Gastroesophageal sphincter (tissue), 4 donors: ENCODE measurements around the gene GNB1. TPM values are rescaled to one million over a fixed set of nuclear protein-coding genes. Genes with fewer than 3 reads are reported as not detected.

Experiments used
- ATAC-seq: fragments of 150-250 bp; one replicate; pipeline ENCODE4 v1.9.1; 2016; ENCODE audit warnings: mild to moderate bottlenecking, moderate library complexity
- H3K27ac ChIP-seq, 4 donors: fragments of 200-600 bp; sonication (generic) in 3 of 4; 1 replicate in 3 of 4; 2 replicates in 1 of 4; pipeline ENCODE4 v1.5.1; 2016 to 2019
- H3K27me3 ChIP-seq: fragments of 200-600 bp; sonication (generic); one replicate; pipeline ENCODE4 v1.5.1; 2019
- H3K36me3 ChIP-seq, 2 donors: fragments of 200-600 bp; sonication (generic); one replicate each; pipeline ENCODE4 v1.5.1; 2019; ENCODE audit warnings: control low read depth in 1 of 2
- H3K4me1 ChIP-seq, 3 donors: fragments of 200-600 bp; sonication (generic); 1 replicate in 2 of 3; 2 replicates in 1 of 3; pipeline ENCODE4 v1.5.1; 2016 to 2019; ENCODE audit warnings: control low read depth in 2 of 3
- H3K4me3 ChIP-seq, 2 donors: fragments of 200-600 bp; sonication (generic); one replicate each; pipeline ENCODE4 v1.5.1; 2019; ENCODE audit warnings: mild to moderate bottlenecking in 1 of 2, moderate library complexity in 1 of 2
- H3K9me3 ChIP-seq, 3 donors: fragments of 200-600 bp; sonication (generic); one replicate each; pipeline ENCODE4 v1.5.1; 2017 to 2019; ENCODE audit warnings: control low read depth in 2 of 3
- EP300 ChIP-seq: sonication (generic); formaldehyde crosslinking; IDR thresholded peaks from one replicate; pipeline ENCODE4 v1.6.1; 2017; ENCODE audit warnings: antibody characterized with exemption, mild to moderate bottlenecking
- POLR2A ChIP-seq, 2 donors: fragments of 450-650 bp; IDR thresholded peaks; one replicate each; pipeline ENCODE4 v1.6.1; 2017; ENCODE audit warnings: antibody characterized with exemption in 2 of 2, mild to moderate bottlenecking in 2 of 2, moderate library complexity in 1 of 2
- POLR2AphosphoS5 ChIP-seq: sonication (generic); formaldehyde crosslinking; IDR thresholded peaks from one replicate; pipeline ENCODE4 v1.6.1; 2017; ENCODE audit warnings: antibody characterized with exemption
- WGBS, 2 donors: methylation state at CpG; one replicate each; pipeline ENCODE4 v1.1.5; 2018; ENCODE audit warnings: low coverage in 1 of 2; 5-methylcytosine and 5-hydroxymethylcytosine counted together
- total RNA-seq, 4 donors: library from RNA; depleted of rRNA; stranded (reverse); fragments of >200 nt; gene quantifications; one replicate each; pipeline ENCODE4 v1.1.0, GENCODE V29; 2016
- TF ChIP-seq, protein P1 (sequence below), 4 experiments: fragments of 200-600 bp in 2 of 4; fragments of 450-650 bp in 2 of 4; sonication (generic) in 1 of 4; IDR thresholded peaks; one replicate each; pipeline ENCODE4 v1.5.1; 2017 to 2019; ENCODE audit warnings: antibody characterized with exemption in 4 of 4, mild to moderate bottlenecking in 2 of 4, moderate library complexity in 2 of 4

Gene GNB1
- total RNA-seq, 4 donors from 2014 or later: 129 to 175 (median 136) TPM

DNA sequence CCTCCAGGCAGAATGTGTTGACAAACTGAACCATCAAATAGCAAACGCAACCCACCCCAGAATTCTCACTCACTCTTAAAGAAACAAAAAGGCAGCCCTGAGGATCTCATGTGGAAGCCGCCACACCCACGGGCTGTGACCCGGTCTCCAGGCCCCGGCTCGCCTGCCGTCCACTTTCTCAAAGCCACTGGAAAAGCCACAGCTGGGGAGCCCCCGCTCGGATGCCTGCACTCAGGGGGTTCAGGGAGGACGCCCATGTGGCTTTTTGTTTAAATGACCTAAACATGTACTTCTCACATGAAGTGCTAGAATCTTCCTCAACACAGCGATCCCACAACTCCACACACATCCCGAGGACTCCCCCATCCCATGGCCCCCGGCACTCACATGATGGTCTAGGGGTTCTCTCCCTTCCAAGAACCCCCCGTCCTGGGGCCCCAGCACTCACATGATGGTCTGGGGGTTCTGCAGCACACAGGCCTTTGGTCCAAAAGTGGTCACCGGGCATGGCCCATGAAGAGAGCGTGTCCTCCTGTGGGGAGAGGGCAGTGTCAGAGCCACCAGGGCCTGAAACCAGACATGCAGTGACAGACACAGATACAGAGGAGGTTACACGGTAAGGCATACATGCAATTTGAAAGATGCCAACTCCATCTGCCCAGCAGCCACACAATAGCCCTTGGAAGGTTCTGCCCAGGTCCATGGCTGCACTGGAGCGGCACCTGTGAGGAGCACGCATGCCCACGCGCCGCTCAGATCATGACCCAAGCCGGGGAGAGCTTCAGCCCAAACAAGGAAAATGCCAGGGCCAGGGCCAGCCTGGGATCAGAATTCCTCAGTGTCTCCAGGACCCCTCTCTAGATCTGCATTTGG, 129.1 kb downstream of the GNB1 start:
- peaks cover 0 to 85% of the 10 kb centered on the region in 2 donors for H3K36me3 ChIP-seq
- 97% methylated on average over 6 of the region's 23 CpGs; no CpG with 5 or more reads in 1 of the 2 donors for WGBS, 2 donors
- H3K27ac ChIP-seq: no peak overlapping the region
- no peaks in the 10 kb centered on the region for H3K27me3 ChIP-seq
- no peaks in the 10 kb centered on the region for H3K9me3 ChIP-seq
- no peak overlapping the region for H3K4me3 ChIP-seq
- peaks cover 0 to 22% (median 3%) of the 10 kb centered on the region in 3 donors for H3K4me1 ChIP-seq
- no peak for ATAC-seq
- no peak for TF ChIP-seq EP300
- TF ChIP-seq POLR2AphosphoS5: no peak
- no peak for TF ChIP-seq POLR2A (IDR thresholded peaks at IDR 0.05)

- no peak for ATAC-seq
These were observed 130.2 kb downstream of the GNB1 start for GRCh38 chr1:1760715-1761114.

GRCh38 chr1:1760345-1760650, 130.6 kb downstream of the GNB1 start:
- 93% methylated on average over 9 of the region's 20 CpGs; no CpG with 5 or more reads in 1 of the 2 donors for WGBS, 2 donors
- TF ChIP-seq POLR2AphosphoS5: no peak
- TF ChIP-seq EP300: no peak
- TF ChIP-seq, protein P1, sequence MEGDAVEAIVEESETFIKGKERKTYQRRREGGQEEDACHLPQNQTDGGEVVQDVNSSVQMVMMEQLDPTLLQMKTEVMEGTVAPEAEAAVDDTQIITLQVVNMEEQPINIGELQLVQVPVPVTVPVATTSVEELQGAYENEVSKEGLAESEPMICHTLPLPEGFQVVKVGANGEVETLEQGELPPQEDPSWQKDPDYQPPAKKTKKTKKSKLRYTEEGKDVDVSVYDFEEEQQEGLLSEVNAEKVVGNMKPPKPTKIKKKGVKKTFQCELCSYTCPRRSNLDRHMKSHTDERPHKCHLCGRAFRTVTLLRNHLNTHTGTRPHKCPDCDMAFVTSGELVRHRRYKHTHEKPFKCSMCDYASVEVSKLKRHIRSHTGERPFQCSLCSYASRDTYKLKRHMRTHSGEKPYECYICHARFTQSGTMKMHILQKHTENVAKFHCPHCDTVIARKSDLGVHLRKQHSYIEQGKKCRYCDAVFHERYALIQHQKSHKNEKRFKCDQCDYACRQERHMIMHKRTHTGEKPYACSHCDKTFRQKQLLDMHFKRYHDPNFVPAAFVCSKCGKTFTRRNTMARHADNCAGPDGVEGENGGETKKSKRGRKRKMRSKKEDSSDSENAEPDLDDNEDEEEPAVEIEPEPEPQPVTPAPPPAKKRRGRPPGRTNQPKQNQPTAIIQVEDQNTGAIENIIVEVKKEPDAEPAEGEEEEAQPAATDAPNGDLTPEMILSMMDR (IDR thresholded peaks at IDR 0.05): no peak
- no peak for TF ChIP-seq POLR2A (IDR thresholded peaks at IDR 0.05)
- no peak overlapping the region for H3K27ac ChIP-seq
- H3K36me3 ChIP-seq: peaks cover 0 to 99% of the 10 kb centered on the region in 2 donors
- peaks cover 0 to 22% (median 3%) of the 10 kb centered on the region in 3 donors for H3K4me1 ChIP-seq
- no peak overlapping the region for H3K4me3 ChIP-seq
- no peaks in the 10 kb centered on the region for H3K9me3 ChIP-seq
- ATAC-seq: no peak
- H3K27me3 ChIP-seq: no peaks in the 10 kb centered on the region

More at GRCh38 chr1:1760715-1761114, 130.2 kb downstream of the GNB1 start:
- H3K36me3 ChIP-seq: peaks cover 0 to 95% of the 10 kb centered on the region in 2 donors
- no peaks in the 10 kb centered on the region for H3K9me3 ChIP-seq
- H3K4me1 ChIP-seq: peaks cover 0 to 22% (median 3%) of the 10 kb centered on the region in 3 donors
- no peaks in the 10 kb centered on the region for H3K27me3 ChIP-seq
- H3K4me3 ChIP-seq: no peak overlapping the region
- TF ChIP-seq, protein P1 (IDR thresholded peaks at IDR 0.05): no peak
- TF ChIP-seq EP300 (no peak), POLR2A (IDR thresholded peaks at IDR 0.05) (no peak), POLR2AphosphoS5 (no peak)
- no peak overlapping the region for H3K27ac ChIP-seq
- WGBS, 2 donors: 88 to 100% methylated on average over 1 to 6 of the region's 10 CpGs

GRCh38 chr1:1759456-1760344, 131.2 kb downstream of the GNB1 start:
- no peaks in the 10 kb centered on the region for H3K9me3 ChIP-seq
- 88 to 100% methylated on average over 5 of the region's 37 CpGs for WGBS, 2 donors
- H3K36me3 ChIP-seq: peaks cover 0 to 100% of the 10 kb centered on the region in 2 donors
- TF ChIP-seq EP300 (no peak), POLR2A (IDR thresholded peaks at IDR 0.05) (no peak), POLR2AphosphoS5 (no peak)
- TF ChIP-seq, protein P1 (IDR thresholded peaks at IDR 0.05): no peak
- no peaks in the 10 kb centered on the region for H3K27me3 ChIP-seq
- no peak for ATAC-seq
- H3K4me3 ChIP-seq: no peak overlapping the region
- peak overlapping the region in 2 of 4 donors; percentile 5 to 8 for H3K27ac ChIP-seq
- peaks cover 0 to 22% (median 3%) of the 10 kb centered on the region in 3 donors for H3K4me1 ChIP-seq
